Bronchial epithelial cell (primary cell): ENCODE measurements around the gene PANK1. TPM values are rescaled to one million over a fixed set of nuclear protein-coding genes. Genes with fewer than 3 reads are reported as not detected.

Source experiments
- DNase-seq: peaks from one replicate; pipeline ENCODE4 v3.0.0-alpha.2; 2010; ENCODE audit warnings: low read depth
- FAIRE-seq: peaks from 2 replicates; lab custom pipeline; 2011; peaks lifted over from hg19 to GRCh38; lab: Jason Lieb, UNC
- H3K27me3 ChIP-seq: 2 replicates; pipeline ENCODE4 v1.5.1; 2011; ENCODE audit warnings: low read length; ENCODE audit not compliant: control insufficient read depth, insufficient read depth
- H3K36me3 ChIP-seq: 2 replicates; pipeline ENCODE4 v1.5.1; 2011; ENCODE audit warnings: low read length; ENCODE audit not compliant: control insufficient read depth, insufficient read depth
- H3K4me3 ChIP-seq: 2 replicates; pipeline ENCODE4 v1.5.1; 2011; ENCODE audit warnings: mild to moderate bottlenecking, low read depth, low read length, control low read depth
- total RNA-seq: library from RNA; depleted of rRNA; stranded (reverse); fragments of >200 nt; gene quantifications from 2 replicates; pipeline ENCODE4 v1.2.1, GENCODE V29; 2014
- TF ChIP-seq, protein P1 (sequence below): IDR thresholded peaks from 2 replicates; pipeline ENCODE4 v1.5.1; 2011; ENCODE audit warnings: mild to moderate bottlenecking, moderate library complexity, low read length, control low read depth, inconsistent platforms; ENCODE audit not compliant: insufficient read depth, severe bottlenecking

Gene PANK1
- total RNA-seq, 1 donor from 2014 or later: 8.4 TPM

DNA sequence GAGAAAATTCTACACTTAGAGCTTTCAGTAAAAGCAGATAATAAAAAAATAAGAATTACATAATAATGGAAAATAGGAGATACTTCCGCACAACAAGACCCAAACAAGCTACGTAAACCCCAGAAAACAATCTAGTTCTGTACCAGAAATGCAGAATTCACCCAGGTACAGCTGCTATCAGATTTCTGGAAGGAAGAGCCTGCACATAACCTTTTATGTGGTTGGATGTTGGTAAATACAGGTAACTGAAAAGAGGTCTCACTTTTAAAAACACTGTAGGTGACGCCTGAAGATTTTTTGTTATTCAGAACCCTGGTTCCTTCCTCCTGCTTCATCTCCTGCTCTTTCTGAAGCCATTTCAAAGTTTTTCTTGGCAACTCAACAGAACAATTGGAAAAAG, 29.9 kb downstream of the PANK1 start:
- Histone ChIP-seq H3K4me3 (no peak overlapping the region), H3K27me3 (no peaks in the 10 kb centered on the region), H3K36me3 (peaks cover 3% of the 10 kb centered on the region)
- FAIRE-seq (no peak), DNase-seq (no peak)
- TF ChIP-seq, protein P1, sequence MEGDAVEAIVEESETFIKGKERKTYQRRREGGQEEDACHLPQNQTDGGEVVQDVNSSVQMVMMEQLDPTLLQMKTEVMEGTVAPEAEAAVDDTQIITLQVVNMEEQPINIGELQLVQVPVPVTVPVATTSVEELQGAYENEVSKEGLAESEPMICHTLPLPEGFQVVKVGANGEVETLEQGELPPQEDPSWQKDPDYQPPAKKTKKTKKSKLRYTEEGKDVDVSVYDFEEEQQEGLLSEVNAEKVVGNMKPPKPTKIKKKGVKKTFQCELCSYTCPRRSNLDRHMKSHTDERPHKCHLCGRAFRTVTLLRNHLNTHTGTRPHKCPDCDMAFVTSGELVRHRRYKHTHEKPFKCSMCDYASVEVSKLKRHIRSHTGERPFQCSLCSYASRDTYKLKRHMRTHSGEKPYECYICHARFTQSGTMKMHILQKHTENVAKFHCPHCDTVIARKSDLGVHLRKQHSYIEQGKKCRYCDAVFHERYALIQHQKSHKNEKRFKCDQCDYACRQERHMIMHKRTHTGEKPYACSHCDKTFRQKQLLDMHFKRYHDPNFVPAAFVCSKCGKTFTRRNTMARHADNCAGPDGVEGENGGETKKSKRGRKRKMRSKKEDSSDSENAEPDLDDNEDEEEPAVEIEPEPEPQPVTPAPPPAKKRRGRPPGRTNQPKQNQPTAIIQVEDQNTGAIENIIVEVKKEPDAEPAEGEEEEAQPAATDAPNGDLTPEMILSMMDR: no peak

DNA sequence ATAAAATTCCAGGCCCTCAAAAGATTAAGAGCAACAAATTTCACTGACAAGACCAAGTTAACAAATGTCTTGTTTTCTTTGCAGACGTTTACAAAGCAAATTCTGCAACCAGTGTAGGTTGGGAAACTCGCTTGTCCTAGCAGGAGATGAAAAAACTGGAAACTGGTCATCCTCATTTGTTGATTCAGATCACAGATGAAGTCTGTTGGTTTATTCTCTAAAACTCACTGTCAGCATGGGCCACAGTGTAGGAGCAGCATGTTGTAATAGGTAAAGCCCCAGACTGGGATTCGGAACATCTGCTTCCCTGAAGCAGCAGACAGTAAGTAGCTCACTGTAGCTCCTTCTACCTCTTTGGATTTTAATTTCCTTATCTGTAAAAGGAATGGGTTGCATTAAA, 31.5 kb downstream of the PANK1 start:
- TF ChIP-seq, protein P1: no peak
- Histone ChIP-seq H3K4me3 (no peak overlapping the region), H3K27me3 (no peaks in the 10 kb centered on the region), H3K36me3 (peaks cover 7% of the 10 kb centered on the region)
- FAIRE-seq (no peak), DNase-seq (no peak)

DNA sequence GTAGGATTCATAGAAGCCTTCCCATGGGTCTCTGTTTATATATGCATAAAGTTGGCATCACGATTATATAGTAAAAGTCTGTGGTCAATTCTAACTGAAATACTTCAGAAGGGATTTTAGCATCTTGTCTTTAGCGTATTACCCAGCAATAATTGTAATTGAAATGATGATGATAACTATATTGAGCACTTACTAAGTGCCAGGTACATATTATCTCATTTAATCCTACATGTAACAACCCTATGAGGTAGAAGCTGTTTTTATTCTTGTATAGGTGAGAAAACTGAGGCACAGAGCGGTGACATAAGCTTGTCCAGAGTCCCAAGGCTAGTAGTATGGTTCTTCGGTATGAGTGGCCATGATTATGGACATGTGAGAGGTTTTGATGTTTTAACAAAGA, 33.8 kb downstream of the PANK1 start:
- peaks cover 8% of the 10 kb centered on the region for H3K36me3 ChIP-seq
- DNase-seq (no peak), FAIRE-seq (peak; percentile 52)
- H3K27me3 ChIP-seq: no peaks in the 10 kb centered on the region
- TF ChIP-seq, protein P1: no peak
- no peak overlapping the region for H3K4me3 ChIP-seq

DNA sequence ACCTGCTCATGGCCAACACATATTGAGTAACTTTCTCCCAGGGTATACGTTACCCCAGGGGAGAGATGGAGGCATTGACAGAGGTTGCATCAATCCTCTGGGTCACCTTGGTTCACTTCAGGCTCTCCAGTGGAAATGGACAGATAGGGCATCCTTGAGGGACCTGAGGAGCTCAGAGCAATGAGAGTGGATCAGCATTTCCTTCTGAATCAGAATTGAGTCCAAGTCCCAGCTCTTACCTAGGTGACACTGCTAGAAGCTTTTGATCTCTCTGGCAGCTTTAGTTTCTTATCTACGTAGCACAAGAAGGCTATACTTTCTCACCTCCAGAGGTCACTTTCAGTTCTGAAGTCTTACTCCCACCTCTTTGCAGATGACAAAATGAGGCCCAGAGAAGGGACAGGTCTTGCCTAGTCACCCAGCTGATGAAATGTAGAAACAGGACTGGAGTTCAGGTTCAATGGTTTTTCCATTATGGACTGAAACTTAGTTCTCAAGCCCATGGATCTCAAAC, 35.2 kb downstream of the PANK1 start:
- no peak for FAIRE-seq
- peaks cover 8% of the 10 kb centered on the region for H3K36me3 ChIP-seq
- no peak overlapping the region for H3K4me3 ChIP-seq
- no peak for DNase-seq
- TF ChIP-seq, protein P1: no peak
- no peaks in the 10 kb centered on the region for H3K27me3 ChIP-seq

DNA sequence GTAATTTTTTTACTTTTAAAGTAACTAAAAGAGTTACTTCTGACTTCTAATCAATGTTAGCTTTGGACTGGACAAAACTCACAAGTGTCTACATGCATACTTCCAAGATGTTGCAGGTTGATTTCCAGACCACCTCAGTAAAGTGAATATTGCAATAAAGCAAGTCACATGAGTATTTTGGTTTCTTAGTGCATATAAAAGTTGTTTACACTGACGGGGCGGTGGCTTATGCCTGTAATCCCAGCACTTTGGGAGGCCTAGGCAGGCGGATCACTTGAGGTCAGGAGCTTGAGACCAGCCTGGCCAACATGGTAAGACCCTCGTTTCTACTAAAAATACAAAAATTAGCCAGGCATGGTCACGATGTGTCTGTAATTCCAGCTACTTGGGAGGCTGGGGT, 40.8 kb downstream of the PANK1 start:
- FAIRE-seq (no peak), DNase-seq (no peak)
- TF ChIP-seq, protein P1: no peak
- Histone ChIP-seq H3K4me3 (no peak overlapping the region), H3K27me3 (no peaks in the 10 kb centered on the region), H3K36me3 (peaks cover 1% of the 10 kb centered on the region)

DNA sequence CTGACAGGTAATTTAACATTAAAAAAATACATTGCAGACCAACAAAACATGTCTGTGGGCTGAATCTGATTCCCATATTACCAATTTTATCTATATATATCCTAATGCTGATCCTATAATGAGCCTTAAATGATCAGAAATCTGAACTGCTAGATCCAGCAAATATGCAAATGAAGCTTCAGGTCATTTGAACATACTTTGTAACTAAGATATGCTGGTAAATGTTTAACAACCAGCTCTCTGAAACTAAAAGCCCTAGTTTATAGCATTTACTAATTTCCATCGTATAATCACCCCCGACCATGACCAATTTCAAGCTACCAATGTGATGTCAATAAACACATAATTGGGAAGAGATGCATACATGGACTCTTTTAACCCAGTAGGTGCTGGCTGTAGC, 42.1 kb downstream of the PANK1 start:
- TF ChIP-seq, protein P1: no peak
- no peak for FAIRE-seq
- H3K4me3 ChIP-seq: no peak overlapping the region
- peaks cover 1% of the 10 kb centered on the region for H3K36me3 ChIP-seq
- no peaks in the 10 kb centered on the region for H3K27me3 ChIP-seq
- DNase-seq: no peak
